ENCODE data around the gene VPREB1.
"Not testable (repeated sequence)": the region's sequence is repeated elsewhere in the genome, so short reads cannot be mapped to it uniquely, and the experiment has no call there.

Gene VPREB1

GRCh38 chr22:22244316-22245250 lies at the start of gene VPREB1:
Gene VPREB1 (plus strand): TSS chr22:22244786. CDS start chr22:22244814, 28 bp downstream.
- in situ Hi-C loops (cut with MboI; ENCODE audit: low sequenced_read_pairs) = no loop called here

DNA sequence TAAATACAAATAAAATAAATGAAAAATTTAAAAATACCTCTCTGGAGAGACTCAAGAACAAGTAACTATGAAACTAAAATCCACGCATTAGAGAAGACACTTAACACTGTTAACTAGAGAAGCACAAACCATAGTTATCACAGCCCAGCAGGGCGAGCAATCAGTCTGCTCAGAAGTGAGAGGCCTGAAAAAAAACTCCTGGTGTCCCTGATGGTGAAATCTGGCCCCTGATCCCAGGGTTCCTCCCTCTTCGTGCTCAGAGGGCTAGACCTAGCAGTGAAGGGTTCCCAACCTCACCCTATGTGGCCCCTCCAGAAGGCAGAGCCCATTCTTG lies 49.7 kb upstream of the VPREB1 start:
- in situ Hi-C loops (cut with MboI; ENCODE audit: low sequenced_read_pairs) = no loop called here

GRCh38 chr22:22195265-22196017 lies 49.1 kb upstream of the VPREB1 start:
- in situ Hi-C loops (cut with MboI; ENCODE audit: low sequenced_read_pairs) = no loop called here

- in situ Hi-C loops (cut with MboI; ENCODE audit: low sequenced_read_pairs) = no loop called here
Observed at GRCh38 chr22:22196018-22196533, 48.5 kb upstream of the VPREB1 start.

- in situ Hi-C loops (cut with MboI; ENCODE audit: low sequenced_read_pairs) = no loop called here
Observed at GRCh38 chr22:22196833-22197477, 47.6 kb upstream of the VPREB1 start.

GRCh38 chr22:22197993-22198402 lies 46.6 kb upstream of the VPREB1 start:
- in situ Hi-C loops (cut with MboI; ENCODE audit: low sequenced_read_pairs) = no loop called here

GRCh38 chr22:22198751-22199150 lies 45.8 kb upstream of the VPREB1 start:
- in situ Hi-C loops (cut with MboI; ENCODE audit: low sequenced_read_pairs) = no loop called here

DNA sequence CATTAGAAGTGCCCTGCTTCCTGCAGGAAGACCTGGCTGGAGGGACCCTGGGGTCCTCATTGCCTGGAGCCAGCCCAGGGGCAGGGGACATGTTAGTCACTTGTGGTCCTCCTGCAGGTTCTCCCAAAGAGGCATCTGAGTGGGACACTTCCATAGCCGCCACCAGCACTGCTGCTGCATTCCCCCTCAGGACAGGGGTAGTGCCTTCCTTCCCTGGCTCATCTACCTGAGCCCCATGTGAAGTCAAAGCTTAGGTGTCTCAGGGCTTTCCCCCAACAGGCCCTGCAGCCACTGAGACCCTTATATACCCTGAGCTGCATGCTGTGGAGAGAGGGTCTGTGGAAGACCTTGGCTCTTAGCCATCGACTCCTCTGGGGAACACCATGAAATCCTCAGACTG lies 45.0 kb upstream of the VPREB1 start:
- in situ Hi-C loops (cut with MboI; ENCODE audit: low sequenced_read_pairs) = no loop called here

- in situ Hi-C loops (cut with MboI; ENCODE audit: low sequenced_read_pairs) = no loop called here
Observed at GRCh38 chr22:22200569-22201184, 43.9 kb upstream of the VPREB1 start.

- in situ Hi-C loops (cut with MboI; ENCODE audit: low sequenced_read_pairs) = no loop called here
Observed at GRCh38 chr22:22201185-22201929, 43.2 kb upstream of the VPREB1 start.

GRCh38 chr22:22201930-22202343 lies 42.6 kb upstream of the VPREB1 start:
- in situ Hi-C loops (cut with MboI; ENCODE audit: low sequenced_read_pairs) = no loop called here

DNA sequence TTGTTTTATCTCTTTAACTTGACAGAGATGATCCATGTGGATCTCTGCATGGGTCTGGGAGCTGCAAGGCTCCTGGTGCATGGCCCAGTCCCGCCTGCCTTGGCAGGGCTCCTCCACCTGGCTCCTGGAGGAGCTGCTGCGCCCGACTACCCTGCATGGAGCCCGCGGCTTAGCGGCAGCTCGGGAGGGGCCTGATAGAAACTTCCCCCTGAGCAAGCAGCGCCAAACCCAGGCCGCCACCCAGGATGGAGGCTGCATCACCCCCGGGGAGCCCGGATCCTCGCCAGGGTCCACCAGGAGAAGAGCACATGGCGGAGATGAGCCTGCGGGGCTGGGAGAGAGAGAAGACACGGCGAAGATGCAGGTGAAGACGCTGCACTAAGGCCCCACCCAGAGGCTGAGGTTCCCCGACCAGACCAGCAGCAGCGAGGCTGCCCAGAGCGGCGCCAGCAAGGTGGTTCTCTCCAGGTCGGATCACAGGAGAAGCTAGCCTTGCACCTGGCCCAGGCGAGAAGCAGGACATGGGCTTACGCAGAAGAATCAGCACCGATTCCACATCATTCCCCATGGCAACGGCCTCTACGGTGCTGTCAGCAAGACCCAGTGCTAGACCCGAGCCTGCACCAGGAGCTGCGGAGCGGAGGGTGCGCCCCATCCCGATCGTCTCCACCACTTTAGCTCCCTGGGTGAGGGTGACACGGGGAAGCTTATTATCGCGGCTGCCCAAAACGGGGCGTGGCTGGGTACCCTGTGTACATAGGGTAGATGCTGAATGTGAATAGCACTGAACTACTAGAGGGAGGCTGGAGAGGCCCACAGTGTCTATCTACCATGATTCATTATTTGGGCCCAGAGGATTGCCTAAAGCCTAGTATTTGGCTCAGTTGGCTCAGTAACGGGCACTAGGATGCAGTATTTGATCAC lies 41.3 kb upstream of the VPREB1 start:
- in situ Hi-C loops (cut with MboI; ENCODE audit: low sequenced_read_pairs) = no loop called here

- in situ Hi-C loops (cut with MboI; ENCODE audit: low sequenced_read_pairs) = no loop called here
Observed at GRCh38 chr22:22207845-22208564, 36.6 kb upstream of the VPREB1 start.

DNA sequence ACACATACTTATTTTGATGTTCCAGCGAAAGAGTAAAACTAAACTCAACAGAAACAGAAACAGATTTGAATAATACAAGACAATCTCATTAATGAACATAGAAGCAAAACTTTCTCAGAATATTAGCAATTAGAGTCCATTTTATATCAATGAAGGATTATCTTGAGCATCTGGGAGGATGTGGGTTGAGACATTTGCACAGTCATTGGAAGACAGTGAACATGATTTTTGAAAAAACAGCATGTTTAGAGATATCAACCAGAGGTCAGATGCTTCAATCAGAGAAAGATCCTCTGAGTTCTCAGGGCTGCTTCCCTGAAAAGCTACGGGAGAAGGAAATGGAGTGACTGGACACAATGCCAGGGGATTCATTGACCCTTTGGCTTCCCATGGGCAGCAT lies 35.9 kb upstream of the VPREB1 start:
- in situ Hi-C loops (cut with MboI; ENCODE audit: low sequenced_read_pairs) = no loop called here

- in situ Hi-C loops (cut with MboI; ENCODE audit: low sequenced_read_pairs) = not testable (repeated sequence)
Observed at GRCh38 chr22:22209080-22209640, 35.4 kb upstream of the VPREB1 start.

GRCh38 chr22:22210375-22210774 lies 34.2 kb upstream of the VPREB1 start:
- in situ Hi-C loops (cut with MboI; ENCODE audit: low sequenced_read_pairs) = no loop called here

DNA sequence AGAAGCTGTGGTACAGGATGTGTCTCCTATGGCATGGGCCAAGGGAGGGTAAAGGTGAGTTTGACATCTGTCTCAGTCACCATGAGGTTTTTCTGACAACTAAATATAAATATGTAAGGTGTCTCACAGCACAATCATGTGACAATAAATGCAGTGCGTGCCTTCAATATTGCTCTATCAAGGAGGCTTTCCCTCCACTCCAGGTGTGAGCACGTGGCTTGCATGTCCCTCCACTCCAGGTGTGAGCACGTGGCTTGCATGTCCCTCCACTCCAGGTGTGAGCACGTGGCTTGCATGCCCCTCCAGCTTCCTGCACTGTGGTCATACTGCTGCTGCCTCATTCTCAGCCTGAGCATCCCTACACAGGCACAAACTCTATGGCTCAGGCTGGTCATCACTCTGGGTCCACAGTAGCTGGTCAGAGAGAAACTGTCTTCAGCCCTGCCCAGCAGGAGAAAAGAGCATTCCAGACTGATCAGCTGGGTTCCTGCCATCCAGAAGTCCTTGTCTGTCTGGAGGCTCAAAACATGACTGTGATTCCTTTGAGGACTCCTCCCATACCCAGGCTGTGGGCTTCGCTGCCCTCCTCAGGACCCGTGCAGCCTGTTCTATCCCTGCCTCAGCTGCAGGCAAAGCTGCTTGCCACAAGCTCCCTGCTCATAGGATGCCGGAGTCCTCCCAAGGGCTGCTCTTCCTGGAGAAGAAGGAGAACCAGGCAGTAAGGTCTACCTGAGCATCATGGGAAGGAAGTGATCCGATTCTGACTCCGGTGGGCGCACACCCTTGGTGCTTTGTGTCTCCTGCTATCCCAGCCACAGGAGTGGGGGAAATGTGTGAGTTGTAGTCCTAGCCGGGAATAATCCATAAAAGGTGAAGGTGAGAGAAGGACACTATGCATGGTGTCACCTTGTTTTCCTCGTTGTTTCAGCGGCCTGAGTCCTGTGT lies 33.4 kb upstream of the VPREB1 start:
- in situ Hi-C loops (cut with MboI; ENCODE audit: low sequenced_read_pairs) = no loop called here

All from HL-60/S4 treated with retinoic acid at 250 ng/mL for 4 days and 3 days (cell line).